Measurements from ENCODE around the gene TRIM46. TPM values are rescaled to one million over a fixed set of nuclear protein-coding genes. Genes with fewer than 3 reads are reported as not detected.

Gene TRIM46
- total and polyA plus RNA-seq, 9 of the 15 experiments (the other 6 are each of a cell fraction or from before 2014, with no cell fraction given): 0.05 to 0.60 (median 0.16) TPM; not detected in 3

GRCh38 chr1:155170806-155171205 lies 2.8 kb upstream of the TRIM46 start (continued):
- no peak for TF ChIP-seq TSHZ1 (CRISPR knock-in tag; IDR thresholded peaks at IDR 0.05)

- BruUV-seq (replicated peaks): no TSS peak
- in situ Hi-C loops (cut with MboI): no loop called here
- TF ChIP-seq SIN3A (IDR thresholded peaks at IDR 0.05; ENCODE audit: borderline replicate concordance in 2 of 2, control insufficient read depth in 1 of 2, low read depth in 2 of 2, low read length in 2 of 2) (0 out of 4 replicates have a peak, but pooled peaks of 1 of the 2 experiments have one; percentile 54), ETV6 (IDR thresholded peaks at IDR 0.05; ENCODE audit: borderline replicate concordance in 1 of 2, low read depth in 2 of 2, low read length in 1 of 2) (no peak), ETV6 (CRISPR knock-in tag; IDR thresholded peaks at IDR 0.05; ENCODE audit: borderline replicate concordance) (peak; percentile 60; the same call in 1 of the 2 replicates), OTX1 (CRISPR knock-in tag; IDR thresholded peaks at IDR 0.05) (no peak), IFI16 (CRISPR knock-in tag; IDR thresholded peaks at IDR 0.05) (no peak), CTCFL (IDR thresholded peaks at IDR 0.05; ENCODE audit: borderline replicate concordance, insufficient read depth, low read depth, low read length, poor library complexity, severe bottlenecking) (no peak), ZEB2 (IDR thresholded peaks at IDR 0.05) (no peak), NBN (IDR thresholded peaks at IDR 0.05; ENCODE audit: low read depth) (no peak), CREM (IDR thresholded peaks at IDR 0.05; ENCODE audit: low read depth) (peak; percentile 54; the same call in 1 of the 2 replicates), MAFF (IDR thresholded peaks at IDR 0.05; ENCODE audit: low read length) (peak; percentile 19; the same call in 1 of the 2 replicates), USF2 (CRISPR knock-in tag; IDR thresholded peaks at IDR 0.05) (no peak)
Observed at GRCh38 chr1:155171836-155172731, 1.6 kb upstream of the TRIM46 start.

More at GRCh38 chr1:155171836-155172731, 1.6 kb upstream of the TRIM46 start:
- Histone ChIP-seq H3K4me3 (peak overlapping the region; percentile 83), H3K9me1 (ENCODE audit: control insufficient read depth, insufficient read depth, low read length) (no peaks in the 10 kb centered on the region), H3K4me2 (ENCODE audit: insufficient read depth, low read length) (peak overlapping the region; percentile 97), H3K27me3 (ENCODE audit: control insufficient read depth in 2 of 2, insufficient read depth in 2 of 2, low read length in 2 of 2) (no peaks in the 10 kb centered on the region), H4K20me1 (replicated peaks; ENCODE audit: control insufficient read depth, insufficient read depth, low read length) (no peaks in the 10 kb centered on the region), H3K36me3 (ENCODE audit: control insufficient read depth, insufficient read depth, low read length) (peaks cover 35% of the 10 kb centered on the region), H2AFZ (ENCODE audit: low read depth, low read length) (peak overlapping the region; percentile 94), H3K4me1 (replicated peaks in 1 of 2; ENCODE audit: control insufficient read depth in 2 of 2, insufficient read depth in 2 of 2, low read length in 2 of 2) (peaks cover 18 to 45% of the 10 kb centered on the region in 2 experiments; a peak in 4 of 5 replicates), H3K9me3 (replicated peaks; ENCODE audit: control insufficient read depth, insufficient read depth, low read depth, low read length) (no peaks in the 10 kb centered on the region), H3K9ac (ENCODE audit: insufficient read depth in 1 of 2, low read depth in 2 of 2, low read length in 2 of 2) (peak overlapping the region; percentile 89 to 93), H3K79me2 (ENCODE audit: control insufficient read depth, insufficient read depth, low read length) (peaks cover 15% of the 10 kb centered on the region), H3K27ac (ENCODE audit: extremely low read depth, low read depth, low read length) (peak overlapping the region; percentile 89)
- CTCF ChIA-PET (ENCODE audit: low intra/inter-chr PET ratio): interaction anchor here (1.0 to 1.5 kb wide), 2 partner anchors 22 to 81 kb away, joined by 3 to 7 read pairs; no protein-coding TSS in a partner anchor
- FAIRE-seq (no peak), ATAC-seq (peak; percentile 62), DNase-seq (ENCODE audit: extremely low read depth in 1 of 4, low spot score in 3 of 4) (no peak)
- intact Hi-C loops (cut with micrococcal nuclease): no loop called here
- POLR2A ChIA-PET: interaction anchor here (0.5 to 2.6 kb wide), 9 partner anchors 18 to 1205 kb away, joined by 3 to 12 read pairs (median 4); partner anchors contain the start of gene ADAM15
- 5% methylated on average over 8 of the region's 8 CpGs for WGBS (ENCODE audit: insufficient coverage, low coverage, missing lambda C conversion rate)
